CD4-positive, alpha-beta T cell treated with Interleukin-21 for 1 hour (primary cell): ENCODE data around the gene CCDC7.
"Not testable (repeated sequence)": the region's sequence is repeated elsewhere in the genome, so short reads cannot be mapped to it uniquely, and the experiment has no call there.

Source experiments
- DNase-seq: peaks from one replicate; pipeline ENCODE4 v3.0.0-alpha.2; 2020

The CCDC7 gene

DNA sequence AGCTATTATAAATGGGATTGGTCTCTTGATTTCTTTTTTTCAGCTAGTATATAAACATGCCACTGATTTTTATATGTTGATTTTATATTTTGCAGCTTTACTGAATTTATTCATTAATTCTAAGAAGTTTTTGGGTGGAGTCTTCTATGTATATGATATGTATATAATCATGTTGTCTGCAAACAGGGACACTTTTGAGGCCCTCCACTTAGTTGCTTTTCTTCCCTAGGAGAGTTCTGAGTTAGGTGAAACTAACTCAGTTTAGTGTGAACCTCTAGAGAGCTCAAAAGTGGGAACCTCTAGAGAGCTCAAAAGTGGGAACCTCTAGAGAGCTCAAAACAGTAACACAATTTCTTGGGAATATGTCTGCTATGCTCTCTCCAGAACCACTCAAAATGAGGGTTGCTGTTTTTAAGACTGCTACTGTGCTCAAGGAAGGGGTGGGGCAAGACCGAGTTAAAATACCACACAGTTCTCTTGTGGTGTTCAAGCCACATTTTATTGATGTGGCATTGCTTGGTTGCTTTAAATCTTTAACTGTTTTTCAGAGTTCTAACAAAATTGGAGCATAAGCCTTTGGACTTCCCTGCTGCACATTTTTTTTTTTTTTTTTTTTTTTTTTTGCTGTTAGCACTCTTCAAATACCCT lies 13.2 kb downstream of the CCDC7 start:
- peak; percentile 76 for DNase-seq

GRCh38 chr10:32461203-32461602 lies 15.3 kb downstream of the CCDC7 start:
- no peak for DNase-seq

DNA sequence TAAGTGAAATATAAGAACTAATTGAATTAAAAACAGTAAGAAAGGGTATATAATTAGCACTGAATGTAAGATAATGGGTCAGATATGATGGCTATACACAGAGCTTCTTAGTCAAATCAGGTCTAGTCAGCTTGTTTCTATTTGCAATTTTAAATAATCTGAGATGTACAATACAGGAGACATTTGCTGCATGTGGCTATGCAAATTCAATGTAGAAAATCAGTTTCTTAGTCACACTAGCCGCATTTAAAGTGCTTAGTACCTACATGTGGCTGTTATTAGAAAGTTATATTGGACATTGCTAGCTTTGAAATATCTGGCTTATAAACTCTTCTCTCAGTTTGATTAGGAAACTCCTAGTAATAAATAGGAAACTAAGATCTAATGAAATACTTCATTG lies 25.3 kb downstream of the CCDC7 start:
- no peak for DNase-seq

GRCh38 chr10:32477499-32477898 lies 31.6 kb downstream of the CCDC7 start:
- DNase-seq, result no peak

GRCh38 chr10:32481606-32482005 lies 35.7 kb downstream of the CCDC7 start:
- no peak for DNase-seq

- not testable (repeated sequence) for DNase-seq
Observed at GRCh38 chr10:32483019-32483502, 37.1 kb downstream of the CCDC7 start.

DNA sequence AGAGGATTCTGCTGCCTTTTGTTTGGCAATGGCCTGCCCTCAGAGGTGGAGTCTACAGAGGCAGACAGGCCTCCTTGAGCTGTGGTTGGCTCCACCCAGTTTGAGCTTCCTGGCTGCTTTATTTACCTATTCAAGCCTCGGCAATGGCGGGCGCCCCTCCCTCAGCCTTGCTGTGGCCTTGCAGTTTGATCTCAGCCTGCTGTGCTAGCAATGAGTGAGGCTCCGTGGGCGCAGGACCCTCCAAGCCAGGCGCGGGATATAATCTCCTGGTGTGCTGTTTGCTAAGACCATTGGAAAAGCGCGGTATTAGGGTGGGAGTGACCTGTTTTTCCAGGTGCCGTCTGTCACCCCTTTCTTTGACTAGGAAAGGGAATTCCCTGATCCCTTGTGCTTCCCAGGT lies 42.1 kb downstream of the CCDC7 start:
- not testable (repeated sequence) for DNase-seq

GRCh38 chr10:32489158-32489557 lies 43.2 kb downstream of the CCDC7 start:
- no peak for DNase-seq

- no peak for DNase-seq
Observed at GRCh38 chr10:32489901-32490300, 44.0 kb downstream of the CCDC7 start.

- not testable (repeated sequence) for DNase-seq
Observed at GRCh38 chr10:32494562-32494961, 48.6 kb downstream of the CCDC7 start.

- not testable (repeated sequence) for DNase-seq
Observed at GRCh38 chr10:32500136-32500535, 54.2 kb downstream of the CCDC7 start.

DNA sequence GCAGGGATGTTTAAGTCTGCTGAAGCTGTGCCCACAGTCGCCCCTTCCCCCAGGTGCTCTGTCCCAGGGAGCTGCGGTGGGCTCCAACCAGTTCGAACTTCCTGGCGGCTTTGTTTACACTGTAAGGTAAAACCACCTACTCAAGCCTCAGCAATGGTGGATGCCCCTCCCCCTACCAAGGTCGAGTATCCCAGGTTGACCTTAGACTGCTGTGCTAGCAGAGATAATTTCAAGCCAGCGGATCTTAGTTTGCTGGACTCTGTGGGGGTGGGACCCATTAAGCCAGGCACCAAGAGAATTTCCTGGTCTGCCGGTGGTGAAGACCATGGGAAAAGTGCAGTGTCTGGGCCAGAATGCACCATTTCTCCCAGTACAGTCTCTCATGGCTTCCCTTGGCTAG lies 56.0 kb downstream of the CCDC7 start:
- no peak for DNase-seq

- DNase-seq, result not testable (repeated sequence)
Observed at GRCh38 chr10:32505762-32506420, 60.0 kb downstream of the CCDC7 start.

DNA sequence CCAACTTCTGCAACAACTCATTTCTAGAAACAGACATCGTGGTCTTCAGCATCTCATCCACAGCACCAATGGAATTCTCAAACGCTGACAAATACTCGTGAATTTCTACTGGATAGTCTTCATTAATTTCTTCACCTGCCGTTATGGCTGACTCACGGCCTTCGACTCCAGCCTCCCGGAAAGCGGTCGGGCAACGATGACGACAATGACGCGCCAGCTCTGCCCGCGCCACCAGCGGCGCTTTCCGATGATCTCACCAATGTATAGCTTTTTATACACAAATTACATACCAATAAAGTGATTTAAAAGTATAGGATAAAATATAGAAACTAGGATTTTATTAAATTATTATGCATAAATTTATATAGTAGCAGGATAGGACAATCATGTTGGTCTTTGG lies 65.7 kb downstream of the CCDC7 start:
- no peak for DNase-seq

DNA sequence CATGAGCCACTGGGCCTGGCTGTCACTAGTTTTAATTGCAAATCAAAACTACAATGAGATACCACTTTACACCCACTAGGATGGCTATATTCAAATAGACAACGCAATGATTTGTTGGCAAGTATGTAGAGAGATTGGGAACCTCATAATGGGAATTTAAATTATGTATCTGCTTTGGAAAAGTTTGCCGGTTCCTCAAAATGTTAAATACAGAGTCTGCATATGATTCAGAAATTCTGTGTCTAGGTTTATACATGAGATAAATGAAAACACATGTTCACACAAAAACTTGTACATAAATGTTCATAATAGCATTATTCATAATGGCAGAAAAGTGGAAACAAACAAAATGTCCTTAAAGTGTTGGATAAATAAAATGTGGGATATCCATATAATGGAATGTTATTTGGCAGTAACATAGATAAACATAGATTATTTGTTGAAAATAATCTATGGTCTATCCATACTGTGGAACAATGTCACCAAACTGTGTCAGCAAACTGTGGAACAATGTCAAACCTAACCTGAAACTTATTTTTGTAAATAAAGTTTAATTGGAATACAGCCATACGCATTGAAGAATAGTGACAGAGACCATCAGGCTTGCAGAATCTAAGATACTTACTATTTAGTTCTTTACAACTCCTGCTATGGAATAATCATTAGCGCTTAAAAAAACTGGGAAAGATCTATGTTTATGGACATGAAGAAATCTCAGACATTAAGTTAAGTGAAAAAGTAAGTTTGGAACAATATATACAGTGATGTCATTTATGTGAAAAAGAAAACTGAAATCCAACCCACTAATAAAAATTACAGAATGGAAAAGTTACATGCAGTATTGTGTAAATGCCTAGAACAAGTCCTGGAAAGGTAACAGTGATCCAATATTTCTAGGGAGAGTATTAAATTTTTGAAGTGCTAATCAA lies 70.9 kb downstream of the CCDC7 start:
- no peak for DNase-seq

- no peak for DNase-seq
Observed at GRCh38 chr10:32530231-32530630, 84.3 kb downstream of the CCDC7 start.

- DNase-seq, result no peak
Observed at GRCh38 chr10:32538256-32538655, 92.3 kb downstream of the CCDC7 start.

DNA sequence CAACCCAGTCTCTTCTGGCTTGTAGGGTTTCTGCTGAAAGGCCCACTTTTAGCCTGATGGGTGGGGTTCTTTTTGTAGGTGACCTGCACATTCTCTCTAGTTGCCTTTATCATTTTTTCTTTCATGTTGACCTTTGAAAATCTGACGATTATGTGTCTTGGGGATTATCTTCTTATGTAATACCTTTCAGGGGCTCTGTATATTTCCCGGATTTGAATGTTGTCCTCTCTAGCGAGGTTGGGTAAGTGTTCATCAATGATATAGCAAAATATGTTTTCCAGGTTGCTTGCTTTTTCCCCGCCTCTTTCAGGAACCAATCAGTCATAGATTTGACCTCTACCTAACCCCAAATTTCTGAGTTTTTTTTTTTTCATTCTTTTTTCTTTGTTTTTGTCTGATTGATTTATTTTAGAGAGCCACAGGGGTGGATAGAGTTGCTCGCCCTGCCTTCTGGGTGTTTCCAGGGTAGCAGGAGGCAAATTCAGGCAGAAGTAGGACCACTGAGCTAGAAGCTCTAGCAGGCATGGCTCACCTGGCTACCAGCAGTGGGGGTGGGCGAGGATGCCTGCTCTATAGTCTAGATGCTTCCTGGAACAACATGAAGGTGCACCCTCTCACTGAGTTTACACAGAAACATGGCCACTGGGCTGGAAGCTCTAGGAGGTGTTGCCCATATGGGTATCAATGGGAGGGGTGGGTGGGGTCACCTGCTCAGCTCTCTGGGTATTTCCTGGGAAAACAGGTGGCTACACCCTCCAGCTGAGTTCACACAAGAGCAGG lies 94.9 kb downstream of the CCDC7 start:
- DNase-seq, result no peak

- no peak for DNase-seq
Observed at GRCh38 chr10:32548208-32548607, 102.3 kb downstream of the CCDC7 start.

GRCh38 chr10:32556783-32557395 lies 110.9 kb downstream of the CCDC7 start:
- no peak for DNase-seq

GRCh38 chr10:32562695-32563094 lies 116.8 kb downstream of the CCDC7 start:
- DNase-seq, result not testable (repeated sequence)

- DNase-seq, result no peak
Observed at GRCh38 chr10:32577448-32577847, 131.5 kb downstream of the CCDC7 start.
